Hair follicle dermal papilla cell (primary cell): Measurements from ENCODE around the gene GPM6B. TPM values are rescaled to one million over a fixed set of nuclear protein-coding genes. Genes with fewer than 3 reads are reported as not detected.

ENCODE experiments used
- total RNA-seq: library from RNA; depleted of rRNA; stranded (reverse); fragments of >200 nt; gene quantifications from 2 replicates; pipeline ENCODE4 v1.2.3, GENCODE V29; 2012

The GPM6B gene
- 9.8 and 20.3 TPM in 2 replicates for total RNA-seq

GRCh38 chrX:13816643-13817627 lies at the start of gene GPM6B:
Gene GPM6B (minus strand): TSS chrX:13817093. CDS start chrX:13816904, 189 bp downstream.

GRCh38 chrX:13734278-13735172 lies 82.4 kb downstream of the GPM6B start, which contains the start of the genes OFD1 and TRAPPC2:
Gene OFD1 (plus strand): TSS chrX:13734748. CDS start chrX:13735072, 324 bp downstream.
Gene TRAPPC2 (minus strand): TSS chrX:13734620. CDS start chrX:13719963, 14,657 bp downstream.

Other genes with a start within 250 kb of the GPM6B start
- gene EGFL6, start 247.5 kb downstream of the GPM6B start, total RNA-seq: 0.24 and 1.1 TPM in 2 replicates
- 3.5 and 4.4 TPM in 2 replicates for gene TCEANC, start 164.0 kb downstream of the GPM6B start, total RNA-seq
- gene RAB9A, start 128.0 kb downstream of the GPM6B start, total RNA-seq: 38.0 and 40.9 TPM in 2 replicates
- 25.3 and 28.8 TPM in 2 replicates for gene TRAPPC2, start 82.5 kb downstream of the GPM6B start, total RNA-seq
- gene OFD1, start 82.3 kb downstream of the GPM6B start, total RNA-seq: 13.7 and 21.9 TPM in 2 replicates
- 20.6 and 23.4 TPM in 2 replicates for gene GEMIN8, start 212.8 kb upstream of the GPM6B start, total RNA-seq